Mesenteric fat pad (tissue), 1 donor: ENCODE results near the gene POLH. TPM values are rescaled to one million over a fixed set of nuclear protein-coding genes. Genes with fewer than 3 reads are reported as not detected.
A peak's percentile ranks its signal among the peaks of the same experiment; 100 is the strongest.
"Not testable (repeated sequence)": the region's sequence is repeated elsewhere in the genome, so short reads cannot be mapped to it uniquely, and the experiment has no call there.

Experiments
- DNase-seq: peaks from one replicate; pipeline ENCODE4 v3.0.0-alpha.2; 2020; ENCODE audit warnings: low spot score
- total RNA-seq: library from RNA; stranded (reverse); fragmentation: NEBNext Ultra II Directional; extraction: Animal tissue kit (Norgen Biotek cat#: 25700); gene quantifications from one replicate; pipeline ENCODE4 v1.2.1, GENCODE V29; 2021
- donor health status: DM: yes; HTN: yes; CAD: no.

POLH gene
- total RNA-seq, 1 donor from 2014 or later, result 10.7 TPM

- peak; percentile 94 for DNase-seq
These were observed 53.7 kb downstream of the POLH start for GRCh38 chr6:43629505-43630300.

- DNase-seq, result no peak
These were observed 55.1 kb downstream of the POLH start for GRCh38 chr6:43630980-43631619.

- not testable (repeated sequence) for DNase-seq
These were observed 57.0 kb downstream of the POLH start for GRCh38 chr6:43633002-43633401.

GRCh38 chr6:43634702-43635303 lies 58.8 kb downstream of the POLH start:
- no peak for DNase-seq

- peak; percentile 94 for DNase-seq
These were observed 59.7 kb downstream of the POLH start, which contains the start of gene MAD2L1BP for GRCh38 chr6:43635387-43636307. TSS of gene MAD2L1BP (plus strand) at chr6:43635840. CDS start at chr6:43635876, 36 bp downstream.

- DNase-seq, result no peak
These were observed 60.3 kb downstream of the POLH start for GRCh38 chr6:43636308-43636659.

GRCh38 chr6:43639984-43640800 lies 64.2 kb downstream of the POLH start:
- no peak for DNase-seq

- no peak for DNase-seq
These were observed 69.1 kb downstream of the POLH start, which contains the start of gene RSPH9 for GRCh38 chr6:43644940-43645612. TSS of gene RSPH9 (plus strand) at chr6:43645036. CDS start at chr6:43645099, 63 bp downstream.

- no peak for DNase-seq
These were observed 69.6 kb downstream of the POLH start for GRCh38 chr6:43645613-43645964.

- DNase-seq, result no peak
These were observed 71.6 kb downstream of the POLH start for GRCh38 chr6:43647613-43648012.

GRCh38 chr6:43648248-43648647 lies 72.3 kb downstream of the POLH start:
- no peak for DNase-seq

- not testable (repeated sequence) for DNase-seq
These were observed 76.8 kb downstream of the POLH start for GRCh38 chr6:43652822-43653221.

- DNase-seq, result no peak
These were observed 81.3 kb downstream of the POLH start for GRCh38 chr6:43657221-43657802.

GRCh38 chr6:43658161-43658560 lies 82.2 kb downstream of the POLH start:
- no peak for DNase-seq

GRCh38 chr6:43662948-43663347 lies 87.0 kb downstream of the POLH start:
- not testable (repeated sequence) for DNase-seq
